Activated T-cell treated with anti-CD3 and anti-CD28 coated beads for 48 hours (primary cell): Measurements from ENCODE around the gene INTS12.
"Not testable (repeated sequence)": the region's sequence is repeated elsewhere in the genome, so short reads cannot be mapped to it uniquely, and the experiment has no call there.

Source experiments
- DNase-seq: peaks from one replicate; pipeline ENCODE4 v3.0.0-alpha.2; 2020; ENCODE audit warnings: low read depth

The INTS12 gene

GRCh38 chr4:105708181-105709080 is at the start of gene INTS12, which contains the start of gene GSTCD:
TSS of gene INTS12 (minus strand) at chr4:105708689. CDS start at chr4:105700005, 8,684 bp downstream.
TSS of gene GSTCD (plus strand) at chr4:105708784. CDS start at chr4:105717614, 8,830 bp downstream.
- DNase-seq, result peak; percentile 85

- DNase-seq, result no peak
Observed at GRCh38 chr4:105755375-105755774, 46.9 kb upstream of the INTS12 start.

GRCh38 chr4:105753361-105753760 is 44.9 kb upstream of the INTS12 start:
- no peak for DNase-seq

GRCh38 chr4:105751718-105752299 is 43.3 kb upstream of the INTS12 start:
- DNase-seq, result no peak

GRCh38 chr4:105748222-105748621 is 39.7 kb upstream of the INTS12 start:
- DNase-seq, result no peak

- DNase-seq, result no peak
Observed at GRCh38 chr4:105741548-105741947, 33.1 kb upstream of the INTS12 start.

- not testable (repeated sequence) for DNase-seq
Observed at GRCh38 chr4:105735217-105735616, 26.7 kb upstream of the INTS12 start.

GRCh38 chr4:105729895-105730294 is 21.4 kb upstream of the INTS12 start:
- not testable (repeated sequence) for DNase-seq

- no peak for DNase-seq
Observed at GRCh38 chr4:105725623-105726022, 17.1 kb upstream of the INTS12 start.

GRCh38 chr4:105719204-105719603 is 10.7 kb upstream of the INTS12 start:
- DNase-seq, result no peak

- DNase-seq, result no peak
Observed at GRCh38 chr4:105715692-105716278, 7.3 kb upstream of the INTS12 start.

GRCh38 chr4:105714932-105715331 is 6.4 kb upstream of the INTS12 start:
- no peak for DNase-seq

GRCh38 chr4:105714071-105714521 is 5.6 kb upstream of the INTS12 start:
- no peak for DNase-seq

GRCh38 chr4:105712766-105713165 is 4.3 kb upstream of the INTS12 start:
- DNase-seq, result no peak

- DNase-seq, result no peak
Observed at GRCh38 chr4:105710678-105711077, 2.2 kb upstream of the INTS12 start.

- no peak for DNase-seq
Observed at GRCh38 chr4:105710012-105710600, 1.6 kb upstream of the INTS12 start.

- DNase-seq, result no peak
Observed at GRCh38 chr4:105709081-105709450, 577 bp upstream of the INTS12 start.

GRCh38 chr4:105707782-105708180 is 708 bp downstream of the INTS12 start:
- no peak for DNase-seq

- no peak for DNase-seq
Observed at GRCh38 chr4:105698607-105699006, 9.9 kb downstream of the INTS12 start.

GRCh38 chr4:105695832-105696231 is 12.7 kb downstream of the INTS12 start:
- DNase-seq, result not testable (repeated sequence)

- not testable (repeated sequence) for DNase-seq
Observed at GRCh38 chr4:105694812-105695211, 13.7 kb downstream of the INTS12 start.

- no peak for DNase-seq
Observed at GRCh38 chr4:105686571-105686970, 21.9 kb downstream of the INTS12 start.
